ENCODE results near the gene NT5DC4.

GRCh38 chr2:112731479-112731878 is 10.7 kb downstream of the NT5DC4 start:
- TF ChIP-seq, protein P1, sequence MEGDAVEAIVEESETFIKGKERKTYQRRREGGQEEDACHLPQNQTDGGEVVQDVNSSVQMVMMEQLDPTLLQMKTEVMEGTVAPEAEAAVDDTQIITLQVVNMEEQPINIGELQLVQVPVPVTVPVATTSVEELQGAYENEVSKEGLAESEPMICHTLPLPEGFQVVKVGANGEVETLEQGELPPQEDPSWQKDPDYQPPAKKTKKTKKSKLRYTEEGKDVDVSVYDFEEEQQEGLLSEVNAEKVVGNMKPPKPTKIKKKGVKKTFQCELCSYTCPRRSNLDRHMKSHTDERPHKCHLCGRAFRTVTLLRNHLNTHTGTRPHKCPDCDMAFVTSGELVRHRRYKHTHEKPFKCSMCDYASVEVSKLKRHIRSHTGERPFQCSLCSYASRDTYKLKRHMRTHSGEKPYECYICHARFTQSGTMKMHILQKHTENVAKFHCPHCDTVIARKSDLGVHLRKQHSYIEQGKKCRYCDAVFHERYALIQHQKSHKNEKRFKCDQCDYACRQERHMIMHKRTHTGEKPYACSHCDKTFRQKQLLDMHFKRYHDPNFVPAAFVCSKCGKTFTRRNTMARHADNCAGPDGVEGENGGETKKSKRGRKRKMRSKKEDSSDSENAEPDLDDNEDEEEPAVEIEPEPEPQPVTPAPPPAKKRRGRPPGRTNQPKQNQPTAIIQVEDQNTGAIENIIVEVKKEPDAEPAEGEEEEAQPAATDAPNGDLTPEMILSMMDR (conservative IDR thresholded peaks at IDR 0.05; ENCODE audit: low read depth, low read length), result no peak
- no peak for TF ChIP-seq EZH2 (IDR thresholded peaks at IDR 0.05; ENCODE audit: borderline replicate concordance, low read depth, low read length, poor library complexity, severe bottlenecking)
